SK-N-SH (cell line): ENCODE measurements around the gene COPS7A.

Experiments
- CTCF ChIP-seq: fragments of 200-600 bp; sonication (generic); IDR thresholded peaks from 2 replicates; pipeline ENCODE4 v1.6.1; 2017; ENCODE audit warnings: antibody characterized with exemption, mild to moderate bottlenecking, moderate library complexity
- USF2 ChIP-seq: fragments of 150-350 bp; IDR thresholded peaks from 2 replicates; pipeline ENCODE4 v1.6.1; 2017; ENCODE audit warnings: antibody characterized with exemption, low read length, low read depth, borderline replicate concordance

GRCh38 chr12:6757028-6757690, 33.3 kb downstream of the COPS7A start:
- TF ChIP-seq CTCF (no peak), USF2 (no peak)
